HK-2 (cell line): ENCODE results near the gene HDAC7.
A peak's percentile ranks its signal among the peaks of the same experiment; 100 is the strongest.

ENCODE experiments used
- DNase-seq: peaks from one replicate; pipeline ENCODE4 v3.0.0-alpha.2; 2018; ENCODE audit not compliant: unreplicated experiment

Gene HDAC7

DNA sequence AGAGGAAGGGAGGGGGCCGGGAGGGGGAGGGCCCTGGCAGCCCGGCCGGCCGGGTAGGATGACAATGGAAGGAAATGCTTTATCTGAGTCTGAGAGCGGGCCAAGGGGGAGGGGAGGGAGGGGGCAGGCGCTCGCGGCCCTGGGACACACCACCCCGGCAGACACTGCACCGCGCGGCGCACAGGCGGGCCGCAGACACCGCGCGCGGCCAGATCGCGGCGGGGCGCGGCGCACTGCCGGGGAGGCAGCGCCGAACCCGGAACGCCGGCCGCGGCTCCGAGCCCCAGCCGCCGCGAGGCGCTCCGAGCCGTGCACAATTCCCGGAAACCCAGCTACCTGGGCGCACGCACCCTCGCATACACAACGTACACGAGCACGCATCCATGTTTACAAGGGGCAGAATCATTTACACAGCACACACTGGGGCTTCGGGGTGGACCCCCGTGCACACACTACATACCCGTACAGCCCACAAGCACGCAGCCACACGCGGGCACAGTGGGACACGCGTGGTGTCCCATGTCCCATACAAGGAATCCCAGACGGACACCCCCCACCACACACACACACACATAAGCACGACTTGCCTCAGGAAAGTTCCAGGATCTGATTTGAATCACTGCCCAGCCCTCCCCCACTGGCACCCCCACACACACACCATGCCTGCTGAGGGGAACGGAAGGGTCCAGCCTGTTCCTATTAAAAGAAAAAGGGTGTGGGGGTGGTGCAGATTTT is at the start of gene HDAC7:
TSS of gene HDAC7 (minus strand) at position 8 of the 735 bp plus-strand sequence. CDS start 118 bp downstream, outside the sequence.
- DNase-seq = peak; percentile 83

DNA sequence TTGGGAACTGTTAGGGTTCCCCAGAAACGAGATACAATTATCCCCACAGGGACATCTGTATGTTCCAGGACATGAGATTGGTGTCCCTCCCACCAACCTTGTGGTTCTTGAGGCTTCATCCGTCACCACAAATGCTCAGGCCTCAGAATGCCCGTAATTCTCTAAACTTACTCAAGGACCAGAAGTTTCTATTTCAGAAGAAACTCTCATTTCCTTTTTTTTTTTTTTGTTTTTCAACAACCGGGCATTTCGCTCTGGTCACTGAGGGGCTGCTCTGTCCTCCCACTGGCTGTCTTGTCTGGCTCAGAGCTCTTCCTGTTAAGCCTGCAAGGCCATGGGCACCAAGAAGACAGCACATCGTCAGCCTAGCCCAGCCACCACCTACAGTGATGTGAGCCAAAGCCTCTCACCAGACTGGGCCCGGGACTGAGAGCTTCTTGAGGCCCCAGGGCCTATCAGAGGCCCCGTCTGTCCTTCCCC is 48.9 kb upstream of the HDAC7 start:
- no peak for DNase-seq

DNA sequence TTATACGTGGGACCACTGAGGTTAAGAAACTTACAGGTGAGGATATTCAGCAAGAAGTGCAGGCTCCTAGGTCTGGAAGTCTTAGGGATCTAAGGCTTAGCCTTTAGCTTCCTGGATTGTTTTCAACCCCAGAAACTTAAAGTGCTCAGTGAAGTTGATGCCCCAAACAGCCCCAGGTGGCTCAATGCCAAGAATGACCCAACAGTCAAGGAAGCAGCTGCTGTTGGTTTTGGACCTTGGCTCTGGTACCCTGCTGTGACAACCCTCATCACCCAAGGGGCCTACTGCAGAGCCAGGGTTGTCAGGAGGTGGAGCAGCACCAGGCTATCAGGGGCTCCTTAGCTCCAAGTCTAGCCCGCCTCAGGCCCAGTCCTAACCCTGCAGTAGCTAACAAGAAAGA is 48.3 kb upstream of the HDAC7 start:
- no peak for DNase-seq

DNA sequence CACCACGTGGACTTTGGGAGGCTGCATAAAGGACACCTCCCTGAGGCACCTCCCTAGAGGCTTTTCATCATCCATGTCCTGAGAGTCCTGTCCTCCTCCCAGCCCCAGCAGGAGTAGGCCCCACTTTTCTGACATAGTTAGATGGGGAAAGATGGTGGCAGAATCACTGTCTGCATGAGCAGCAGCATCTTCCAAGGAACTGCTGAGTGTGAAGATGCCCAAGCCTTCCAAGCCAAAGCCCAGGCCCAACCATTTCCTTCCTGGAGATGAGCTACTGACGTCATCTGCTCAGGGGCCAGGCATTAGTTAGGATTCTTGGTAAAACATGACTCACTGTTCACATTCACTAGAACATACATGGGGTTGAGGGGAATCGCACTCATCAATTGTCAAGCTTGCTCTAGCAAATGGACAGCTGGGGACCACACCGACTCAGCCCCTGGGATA is 47.8 kb upstream of the HDAC7 start:
- peak; percentile 40 for DNase-seq

DNA sequence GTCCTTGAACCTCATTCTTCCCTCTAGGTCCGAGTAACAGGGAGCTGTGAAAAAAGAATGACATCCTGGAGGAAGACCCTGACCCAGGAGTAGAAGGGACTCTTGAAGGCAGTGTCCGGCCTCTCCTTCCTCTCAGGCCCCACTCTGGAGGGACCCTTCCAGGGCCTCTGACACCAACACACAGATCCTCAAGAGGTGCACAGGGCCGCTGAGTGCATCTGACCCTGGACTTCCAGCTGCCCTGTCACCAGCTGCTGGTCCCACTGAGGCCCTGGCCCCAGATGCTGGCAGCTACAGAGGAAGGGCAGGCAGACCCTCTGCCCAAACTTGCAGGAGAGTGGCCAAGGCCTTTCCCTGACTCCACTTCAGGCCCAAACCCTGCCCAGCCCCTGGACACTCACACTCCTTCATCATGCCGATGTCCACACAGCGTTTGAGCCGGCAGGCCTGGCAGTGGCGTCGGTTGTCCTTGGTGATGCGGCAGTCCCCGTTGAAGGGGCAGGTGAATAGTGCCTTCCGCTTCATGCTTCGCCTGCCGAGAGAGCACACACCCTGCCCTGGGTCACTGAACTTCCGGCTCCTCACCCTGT is 45.0 kb upstream of the HDAC7 start:
- DNase-seq = no peak

DNA sequence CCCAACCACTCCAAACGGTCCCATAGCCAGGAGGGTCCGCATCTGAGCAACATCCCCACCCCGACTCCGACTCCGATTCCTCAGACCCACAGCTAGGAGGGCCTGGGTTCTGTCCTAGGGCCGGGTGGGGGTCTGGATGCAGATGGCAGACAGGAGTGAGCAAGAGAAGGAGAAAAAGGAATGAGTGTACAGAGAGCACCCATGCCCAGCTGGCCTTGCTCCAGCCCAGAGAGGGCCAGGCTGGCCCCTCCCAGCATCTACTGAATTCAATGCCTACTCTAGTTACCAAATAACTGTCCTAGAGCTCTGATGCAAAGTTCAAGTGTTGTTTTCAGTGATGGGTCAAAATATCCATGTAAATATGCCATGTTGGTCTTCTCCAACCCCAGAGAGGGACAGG is 44.3 kb upstream of the HDAC7 start:
- no peak for DNase-seq

DNA sequence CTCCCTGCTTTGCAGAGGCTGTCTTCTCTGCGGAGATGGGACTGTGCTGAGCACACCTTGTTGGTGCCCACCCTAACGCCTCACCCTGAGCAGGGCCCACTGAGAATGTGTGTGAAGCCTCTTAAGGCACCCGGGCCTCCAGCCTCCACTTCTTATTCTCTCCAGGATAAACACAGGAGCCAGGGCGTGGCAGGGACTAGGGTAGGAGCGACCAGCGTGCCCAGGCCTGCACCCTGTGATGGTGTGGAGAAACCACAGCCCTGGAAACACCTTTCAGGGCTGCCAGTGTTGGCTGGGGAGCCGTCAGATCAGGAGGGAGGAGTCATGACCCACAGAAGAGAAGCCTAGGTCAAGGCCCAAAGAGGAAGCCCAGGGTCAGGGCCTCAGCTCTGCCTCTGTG is 43.8 kb upstream of the HDAC7 start:
- no peak for DNase-seq

DNA sequence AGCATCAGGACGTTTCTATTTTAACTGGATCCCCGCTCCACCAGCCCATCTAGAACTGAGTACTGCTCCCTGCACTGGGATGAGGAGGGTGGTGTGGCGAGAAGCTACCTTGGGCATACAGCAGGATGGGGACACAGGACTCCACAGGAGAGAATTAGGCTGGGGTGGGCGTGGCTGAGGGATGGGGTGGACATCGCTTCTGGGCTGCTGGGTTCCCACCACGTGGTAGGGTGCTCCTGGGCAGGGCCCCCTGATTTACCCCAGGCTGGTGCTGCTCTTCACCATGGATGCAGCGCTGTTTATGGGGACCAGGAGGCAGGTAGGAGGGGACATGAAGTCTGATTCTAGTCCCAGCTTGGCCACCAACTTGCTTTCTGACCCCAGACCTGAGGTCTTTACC is 43.2 kb upstream of the HDAC7 start:
- DNase-seq = no peak

DNA sequence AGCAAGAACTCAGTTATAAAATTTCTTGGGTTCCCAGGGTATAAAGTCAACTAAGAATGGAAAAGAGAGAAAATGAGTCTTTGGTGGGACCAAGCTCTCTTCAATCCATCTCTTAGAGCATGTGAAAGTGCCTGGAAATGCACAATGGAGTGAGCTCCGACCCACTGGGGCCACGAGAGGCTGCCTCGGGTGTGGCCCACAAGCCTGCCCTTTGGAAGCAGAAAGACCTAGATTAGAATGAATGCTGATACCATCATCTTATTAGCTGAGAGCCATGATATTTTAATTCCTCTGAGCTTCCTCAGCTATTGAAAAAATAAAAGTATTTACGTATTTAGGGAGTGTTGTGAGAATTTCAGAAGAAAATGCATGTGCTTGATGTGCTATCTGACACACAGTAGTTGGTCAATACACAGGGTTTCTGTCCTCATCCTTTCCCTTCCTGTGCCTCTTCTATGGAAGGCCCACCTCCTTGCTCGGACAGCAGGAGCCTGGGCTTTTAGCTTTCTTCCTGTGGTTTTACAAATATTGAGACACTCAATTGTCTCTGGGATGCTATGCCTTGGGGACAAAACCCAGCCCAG is 42.6 kb upstream of the HDAC7 start:
- no peak for DNase-seq

DNA sequence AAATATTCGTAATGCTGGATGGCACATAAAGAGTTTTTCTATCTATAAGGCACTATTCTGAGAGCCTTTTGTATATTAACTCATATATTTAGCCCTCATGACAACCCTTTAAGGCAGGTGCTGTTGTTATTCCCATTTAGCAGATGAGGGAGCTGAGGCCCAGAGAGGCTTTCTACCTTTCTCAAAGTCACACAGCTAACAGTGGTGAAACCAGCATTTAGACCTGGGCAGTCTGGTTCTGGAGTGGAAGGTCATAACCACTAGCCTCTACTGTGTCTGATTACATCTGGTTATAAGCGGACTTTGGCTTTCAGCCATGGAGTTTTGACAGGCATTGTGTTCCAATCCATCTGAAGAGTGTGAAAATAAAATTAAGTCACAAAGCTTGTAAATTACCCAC is 41.2 kb upstream of the HDAC7 start:
- no peak for DNase-seq

DNA sequence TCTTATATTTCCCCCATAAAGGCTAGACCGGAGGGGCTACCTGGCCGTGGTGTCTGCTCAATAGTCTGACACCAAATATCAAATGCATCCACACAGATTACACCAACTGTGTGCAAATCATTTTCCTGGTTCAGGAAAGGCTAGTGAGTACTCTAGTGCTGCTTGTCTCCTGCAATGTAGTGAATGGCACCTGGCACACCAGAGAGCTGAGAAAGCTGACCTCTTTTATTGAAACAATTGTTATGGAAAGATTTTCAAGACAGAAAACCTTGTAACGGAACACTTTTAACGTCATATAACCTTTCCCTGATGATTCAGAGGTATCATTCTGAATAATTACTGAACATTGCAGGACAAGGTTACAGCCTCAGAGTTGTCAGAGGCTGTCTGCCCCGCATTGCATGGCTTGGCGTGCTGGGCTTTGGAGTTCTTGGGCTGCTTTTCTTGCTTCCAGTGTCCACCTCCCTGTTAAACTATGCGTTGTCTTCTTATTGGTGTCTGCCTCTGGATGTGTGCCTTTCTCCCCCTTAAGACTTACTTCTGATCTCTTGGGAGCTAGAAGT is 40.7 kb upstream of the HDAC7 start:
- DNase-seq = no peak

DNA sequence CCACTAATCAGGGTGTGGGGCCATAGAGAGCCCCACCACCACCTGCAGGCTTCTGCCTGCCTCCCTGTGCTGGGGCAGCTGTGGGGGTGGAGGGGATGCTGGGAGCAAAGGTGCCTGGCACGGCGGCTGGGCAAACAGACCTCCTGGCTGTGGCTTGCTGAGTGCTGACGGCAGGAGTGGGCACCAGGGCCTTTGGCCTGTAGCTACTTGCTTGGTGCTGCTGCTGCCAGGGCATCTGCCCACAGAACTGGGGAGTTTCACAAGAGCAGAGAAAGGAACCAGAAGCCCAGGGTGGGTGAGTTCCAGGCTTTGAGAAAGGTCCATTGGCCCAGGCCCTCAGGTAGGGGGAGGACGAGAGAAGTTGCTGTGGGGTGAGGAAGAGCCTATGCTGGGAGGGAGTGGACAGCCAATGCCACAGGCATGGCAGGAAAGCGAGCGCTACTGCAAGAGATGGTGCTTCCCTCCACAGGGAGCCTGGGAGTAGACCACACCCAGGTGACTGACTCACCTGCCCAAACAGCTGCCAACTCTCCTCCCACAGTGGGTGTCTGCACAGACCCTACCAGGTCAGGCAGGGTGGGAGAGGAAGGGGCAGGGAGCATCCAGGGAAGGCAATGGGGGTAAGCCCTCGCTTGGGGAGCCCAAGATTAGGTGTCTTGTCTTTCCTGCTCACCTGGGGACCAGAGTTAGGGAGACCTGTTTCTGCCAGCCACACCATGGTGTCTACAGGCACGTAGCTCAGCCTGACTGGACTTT is 39.0 kb upstream of the HDAC7 start:
- no peak for DNase-seq

DNA sequence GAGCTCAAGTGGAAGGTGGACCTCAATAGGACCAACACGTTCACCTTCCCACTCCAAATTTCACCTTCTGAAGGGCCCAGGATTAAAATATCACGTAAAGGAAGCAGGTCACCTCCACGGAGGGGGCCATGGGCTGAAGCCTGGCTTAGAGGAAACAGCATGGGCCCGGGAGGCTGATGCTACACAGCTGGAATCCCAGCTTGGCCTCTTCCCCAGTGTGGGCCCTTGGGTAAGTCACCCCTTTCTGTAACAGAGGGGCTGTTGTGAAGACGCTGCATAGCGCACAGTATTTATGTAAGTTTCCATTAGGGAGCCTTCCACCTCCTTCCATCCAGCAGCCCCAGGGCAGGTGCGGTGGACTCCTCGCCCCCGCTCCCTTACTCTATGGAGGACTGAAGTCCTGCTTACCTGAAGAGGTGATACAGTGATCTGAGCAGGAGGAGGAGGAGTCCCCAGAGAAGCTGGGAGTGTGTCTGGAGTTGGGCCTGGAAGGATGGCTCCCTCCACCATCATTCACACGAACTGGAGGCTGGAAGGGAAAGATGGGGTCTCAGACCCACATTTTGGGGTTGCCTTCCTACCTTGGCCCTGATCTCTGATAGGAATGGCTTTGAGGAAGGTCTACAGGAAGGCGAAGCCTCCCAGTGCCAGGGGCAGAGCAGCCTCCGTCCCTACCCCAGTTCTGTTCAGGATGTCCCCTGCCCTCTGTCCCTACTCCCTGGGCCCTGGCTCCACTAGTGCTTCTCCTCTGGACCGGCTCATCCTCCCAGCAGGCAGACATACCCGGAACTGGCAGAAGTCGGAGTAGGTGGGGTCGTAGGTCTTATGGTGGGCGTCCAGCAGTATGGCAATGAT is 37.2 kb upstream of the HDAC7 start:
- DNase-seq = no peak

DNA sequence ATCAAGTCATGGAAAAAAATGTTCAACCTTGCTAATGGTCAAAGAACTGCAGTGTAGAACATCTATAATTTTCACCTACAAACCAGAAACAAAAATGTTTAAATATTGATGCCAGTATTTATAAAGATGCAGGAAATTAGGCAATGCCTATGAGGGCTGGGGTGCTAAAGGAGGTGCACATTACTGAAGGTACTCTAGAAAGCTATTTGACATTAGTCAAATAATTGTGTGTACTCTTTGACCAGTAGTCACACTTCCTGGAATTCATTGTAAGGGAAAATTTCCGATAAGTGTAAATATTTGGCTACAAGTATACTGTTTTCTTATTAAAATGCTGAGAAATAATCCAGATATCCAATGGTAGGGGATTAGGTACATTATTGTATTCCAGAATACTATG is 36.4 kb upstream of the HDAC7 start:
- no peak for DNase-seq

DNA sequence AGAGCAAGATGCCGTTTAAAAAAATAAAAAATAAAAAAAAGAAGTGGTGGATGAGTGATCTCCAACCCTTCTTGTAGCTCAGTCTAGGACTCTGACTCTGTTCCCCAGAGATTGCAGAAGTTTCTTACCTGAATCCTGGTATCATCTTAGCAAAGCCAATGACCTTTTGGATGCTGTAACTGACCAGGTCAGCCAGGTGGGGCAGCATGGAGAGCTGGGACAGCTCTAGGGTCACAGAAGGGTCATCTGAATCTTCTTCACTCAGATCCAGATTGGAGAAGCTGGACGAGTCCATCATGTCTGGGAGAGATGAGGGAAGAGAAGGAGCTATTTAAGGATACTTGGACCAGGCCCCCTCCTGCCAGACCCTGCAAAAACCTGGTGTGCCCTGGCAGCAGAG is 35.8 kb upstream of the HDAC7 start:
- DNase-seq = no peak

DNA sequence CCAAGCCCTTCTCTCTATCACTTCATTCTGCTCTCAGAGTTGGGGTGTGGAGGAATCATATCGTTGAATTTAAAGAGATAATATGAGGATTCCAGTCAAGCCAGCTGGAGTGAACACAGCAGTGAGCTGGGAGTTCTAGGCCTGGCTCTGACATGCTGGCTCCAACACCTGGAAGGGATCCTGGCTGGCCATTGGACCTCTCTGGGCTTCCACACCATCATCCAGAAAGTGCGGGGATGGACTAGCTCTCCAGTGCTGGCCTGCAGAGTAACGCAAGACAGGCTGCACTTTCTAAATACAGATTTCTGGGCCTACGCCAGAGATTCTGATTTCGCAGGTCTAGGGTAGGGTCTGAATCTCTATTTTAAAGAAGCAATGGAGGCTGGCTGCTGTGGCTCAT is 34.8 kb upstream of the HDAC7 start:
- no peak for DNase-seq

DNA sequence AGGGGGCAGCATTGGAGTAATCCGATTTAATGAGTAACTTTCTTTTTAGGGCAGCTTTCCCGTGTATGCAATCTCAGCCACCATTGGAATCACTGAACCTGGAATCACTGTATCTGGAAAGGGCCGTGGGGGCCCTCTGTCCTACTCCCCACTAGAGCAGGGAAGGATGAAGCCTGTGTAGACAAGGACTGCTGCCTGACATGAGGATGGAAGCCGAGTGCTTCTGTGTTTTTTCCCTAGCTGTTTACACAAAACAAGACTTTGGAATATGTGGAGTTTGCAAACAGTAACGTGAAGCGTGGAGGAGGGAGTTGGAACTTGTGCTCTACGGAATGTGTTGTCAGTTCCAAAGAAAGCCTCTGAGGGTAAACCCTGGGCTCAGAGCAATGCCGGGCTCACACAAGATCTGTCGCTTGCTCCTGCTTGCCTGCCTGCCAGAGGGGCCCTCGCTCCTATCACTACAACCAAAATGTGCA is 32.4 kb upstream of the HDAC7 start:
- DNase-seq = no peak

DNA sequence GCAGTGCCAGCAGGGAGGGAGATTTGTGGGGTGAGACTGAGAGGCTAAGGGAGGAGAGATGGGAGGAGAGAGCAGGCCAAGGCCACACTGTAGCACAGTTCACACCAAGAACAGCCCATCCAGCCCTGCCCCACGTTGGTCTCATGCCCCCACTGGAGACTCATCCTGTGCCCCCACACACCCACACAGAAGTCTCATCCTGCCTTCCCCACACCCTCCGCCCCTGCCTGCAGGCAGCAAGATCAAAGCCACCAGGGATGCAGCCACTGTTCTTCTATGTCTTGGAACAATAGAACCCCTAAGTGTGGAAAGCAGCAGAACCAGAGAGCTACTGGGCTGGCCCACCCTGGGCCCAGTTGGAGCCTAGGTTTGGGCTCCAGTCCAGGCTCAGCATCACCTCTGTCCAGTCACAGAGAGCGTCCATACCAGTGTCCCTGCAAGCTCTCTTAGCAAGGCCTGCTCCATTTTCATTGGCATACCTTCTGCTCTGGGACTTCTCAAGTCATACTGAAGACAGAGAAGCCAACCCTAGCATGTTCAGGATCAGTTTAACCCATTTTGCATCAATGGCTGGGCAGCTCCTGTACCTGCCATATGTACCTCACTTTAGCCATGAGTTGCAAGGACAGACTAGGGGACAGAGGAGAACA is 31.7 kb upstream of the HDAC7 start:
- no peak for DNase-seq

DNA sequence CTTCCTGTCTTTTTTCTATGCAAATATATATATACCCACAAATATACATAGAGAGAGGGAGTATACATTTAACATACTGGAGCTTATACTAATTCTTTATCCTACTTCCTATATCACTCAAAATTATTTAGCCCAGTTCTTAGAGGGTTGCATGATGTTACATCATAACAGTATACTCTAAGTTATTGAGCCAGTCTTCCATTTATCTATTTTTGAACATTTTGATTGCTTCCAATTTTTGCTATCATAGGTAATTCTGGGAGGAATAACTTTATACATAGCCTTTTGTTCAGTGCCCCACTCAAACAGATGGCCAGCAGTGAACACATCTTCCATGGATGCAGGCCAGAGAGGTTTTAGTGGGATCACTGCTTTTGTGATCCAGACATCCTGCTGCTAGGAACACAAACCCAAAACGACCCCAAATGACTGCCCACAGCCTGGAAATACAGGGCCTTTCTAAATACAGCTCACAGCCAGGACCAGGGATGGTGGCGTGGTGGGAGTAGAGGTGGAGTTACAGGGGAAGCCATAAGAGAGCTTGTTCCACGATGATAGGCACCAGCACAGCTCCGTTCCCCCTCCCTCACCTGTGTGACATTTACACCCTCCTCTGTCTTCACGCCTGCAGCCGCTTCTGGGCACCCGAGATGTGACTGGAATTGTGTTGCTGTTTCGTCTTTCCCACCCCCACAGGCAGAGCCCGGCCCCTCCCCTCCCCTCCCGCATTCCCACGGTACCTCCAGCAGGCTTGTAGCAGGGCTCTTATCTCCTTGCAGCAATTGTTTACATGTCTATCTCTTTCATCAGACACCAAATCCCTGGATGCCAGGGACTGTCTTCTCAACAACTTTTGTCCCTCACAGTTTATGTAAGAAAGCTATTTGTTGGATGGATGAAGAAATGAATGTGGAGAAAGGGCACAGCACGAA is 30.7 kb upstream of the HDAC7 start:
- DNase-seq = no peak
